Measurements from ENCODE around the gene MALRD1. TPM values are rescaled to one million over a fixed set of nuclear protein-coding genes. Genes with fewer than 3 reads are reported as not detected.

The MALRD1 gene
- total and polyA plus RNA-seq, 2 donors from 2014 or later = 2.0 to 2.4 TPM

GRCh38 chr10:19142967-19143366, 94.4 kb downstream of the MALRD1 start:
- TF ChIP-seq CTCF (IDR thresholded peaks at IDR 0.05; ENCODE audit: borderline replicate concordance, extremely low read depth, insufficient read depth) = no peak
- intact Hi-C loops (cut with DNase I) = no loop called here
- DNase-seq (no peak), FAIRE-seq (no peak)
- Histone ChIP-seq H3K4me3 (ENCODE audit: low read length in 3 of 3) (no peak overlapping the region), H3K9ac (ENCODE audit: low read length in 3 of 3) (no peak overlapping the region), H3K4me1 (ENCODE audit: control insufficient read depth in 2 of 3, insufficient read depth in 2 of 3, low read depth in 1 of 3, low read length in 3 of 3) (no peaks in the 10 kb centered on the region), H3K27me3 (ENCODE audit: control insufficient read depth, insufficient read depth, low read length) (no peaks in the 10 kb centered on the region), H3K9me3 (ENCODE audit: control insufficient read depth in 2 of 3, insufficient read depth in 1 of 3, low read length in 3 of 3) (no peaks in the 10 kb centered on the region), H3K36me3 (ENCODE audit: control insufficient read depth in 2 of 3, insufficient read depth in 3 of 3, low read length in 3 of 3) (no peaks in the 10 kb centered on the region), H3K27ac (ENCODE audit: low read depth in 2 of 2, low read length in 2 of 2) (no peak overlapping the region)

GRCh38 chr10:19144206-19144605, 95.6 kb downstream of the MALRD1 start:
- Histone ChIP-seq H3K4me1 (ENCODE audit: control insufficient read depth in 2 of 3, insufficient read depth in 2 of 3, low read depth in 1 of 3, low read length in 3 of 3) (no peaks in the 10 kb centered on the region), H3K9me3 (ENCODE audit: control insufficient read depth in 2 of 3, insufficient read depth in 1 of 3, low read length in 3 of 3) (no peaks in the 10 kb centered on the region), H3K36me3 (ENCODE audit: control insufficient read depth in 2 of 3, insufficient read depth in 3 of 3, low read length in 3 of 3) (no peaks in the 10 kb centered on the region), H3K4me3 (ENCODE audit: low read length in 3 of 3) (no peak overlapping the region), H3K27me3 (ENCODE audit: control insufficient read depth, insufficient read depth, low read length) (no peaks in the 10 kb centered on the region), H3K27ac (ENCODE audit: low read depth in 2 of 2, low read length in 2 of 2) (no peak overlapping the region), H3K9ac (ENCODE audit: low read length in 3 of 3) (no peak overlapping the region)
- TF ChIP-seq CTCF (IDR thresholded peaks at IDR 0.05; ENCODE audit: borderline replicate concordance, extremely low read depth, insufficient read depth) = no peak
- FAIRE-seq (no peak), DNase-seq (no peak)
- intact Hi-C loops (cut with DNase I) = no loop called here

- FAIRE-seq (no peak), DNase-seq (no peak)
- Histone ChIP-seq H3K4me1 (ENCODE audit: control insufficient read depth in 2 of 3, insufficient read depth in 2 of 3, low read depth in 1 of 3, low read length in 3 of 3) (no peaks in the 10 kb centered on the region), H3K4me3 (ENCODE audit: low read length in 3 of 3) (no peak overlapping the region), H3K9me3 (ENCODE audit: control insufficient read depth in 2 of 3, insufficient read depth in 1 of 3, low read length in 3 of 3) (no peaks in the 10 kb centered on the region), H3K27ac (ENCODE audit: low read depth in 2 of 2, low read length in 2 of 2) (no peak overlapping the region), H3K27me3 (ENCODE audit: control insufficient read depth, insufficient read depth, low read length) (no peaks in the 10 kb centered on the region), H3K9ac (ENCODE audit: low read length in 3 of 3) (no peak overlapping the region), H3K36me3 (ENCODE audit: control insufficient read depth in 2 of 3, insufficient read depth in 3 of 3, low read length in 3 of 3) (no peaks in the 10 kb centered on the region)
- TF ChIP-seq CTCF (IDR thresholded peaks at IDR 0.05; ENCODE audit: borderline replicate concordance, extremely low read depth, insufficient read depth) = no peak
- intact Hi-C loops (cut with DNase I) = no loop called here
Observed at GRCh38 chr10:19154375-19154774, 105.8 kb downstream of the MALRD1 start.

GRCh38 chr10:19158358-19158757, 109.8 kb downstream of the MALRD1 start:
- intact Hi-C loops (cut with DNase I) = no loop called here
- FAIRE-seq = no peak

More at GRCh38 chr10:19158358-19158757, 109.8 kb downstream of the MALRD1 start:
- DNase-seq = no peak
- no peaks in the 10 kb centered on the region for H3K4me1 ChIP-seq (ENCODE audit: control insufficient read depth in 2 of 3, insufficient read depth in 2 of 3, low read depth in 1 of 3, low read length in 3 of 3)
- no peaks in the 10 kb centered on the region for H3K9me3 ChIP-seq (ENCODE audit: control insufficient read depth in 2 of 3, insufficient read depth in 1 of 3, low read length in 3 of 3)
- no peak overlapping the region for H3K4me3 ChIP-seq (ENCODE audit: low read length in 3 of 3)
- H3K27ac ChIP-seq (ENCODE audit: low read depth in 2 of 2, low read length in 2 of 2) = no peak overlapping the region
- no peak for TF ChIP-seq CTCF (IDR thresholded peaks at IDR 0.05; ENCODE audit: borderline replicate concordance, extremely low read depth, insufficient read depth)
- H3K27me3 ChIP-seq (ENCODE audit: control insufficient read depth, insufficient read depth, low read length) = no peaks in the 10 kb centered on the region
- no peak overlapping the region for H3K9ac ChIP-seq (ENCODE audit: low read length in 3 of 3)
- H3K36me3 ChIP-seq (ENCODE audit: control insufficient read depth in 2 of 3, insufficient read depth in 3 of 3, low read length in 3 of 3) = no peaks in the 10 kb centered on the region

Measured in kidney (tissue), 14 donors.